ENCODE data around the gene INPP5A. TPM values are rescaled to one million over a fixed set of nuclear protein-coding genes. Genes with fewer than 3 reads are reported as not detected.

Gene INPP5A
- total RNA-seq, 1 donor from 2014 or later: 36.4 TPM

DNA sequence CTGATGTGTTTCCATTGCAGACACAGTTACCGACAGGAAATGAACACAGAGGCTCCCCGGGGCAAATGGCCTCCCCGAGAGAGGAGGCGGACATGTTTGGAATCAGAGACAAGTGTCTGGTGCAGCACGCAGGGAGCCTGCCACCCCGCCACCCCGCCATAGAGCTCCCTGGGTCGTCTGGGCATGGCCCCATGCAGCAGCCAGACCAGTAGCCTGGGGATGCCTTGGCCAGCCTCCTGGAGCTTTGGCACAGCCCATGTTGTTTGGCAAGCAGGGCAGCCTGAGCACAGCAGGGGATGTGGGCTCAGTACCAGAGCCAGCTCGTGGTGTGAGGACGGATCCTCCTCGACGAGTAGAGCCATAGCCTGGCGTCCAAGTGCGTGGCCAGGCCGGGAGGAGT, 167.6 kb downstream of the INPP5A start:
- Mint-ChIP-seq H3K36me3 (ENCODE audit: unreplicated experiment) (peaks cover 17% of the 10 kb centered on the region), H3K4me1 (ENCODE audit: unreplicated experiment) (peaks cover 9% of the 10 kb centered on the region), H3K9me3 (ENCODE audit: unreplicated experiment) (peaks cover 12% of the 10 kb centered on the region), H3K27me3 (ENCODE audit: unreplicated experiment) (no peaks in the 10 kb centered on the region), H3K4me3 (ENCODE audit: unreplicated experiment) (no peak overlapping the region), H3K27ac (ENCODE audit: unreplicated experiment) (no peak overlapping the region)
- TF ChIP-seq, protein P1, sequence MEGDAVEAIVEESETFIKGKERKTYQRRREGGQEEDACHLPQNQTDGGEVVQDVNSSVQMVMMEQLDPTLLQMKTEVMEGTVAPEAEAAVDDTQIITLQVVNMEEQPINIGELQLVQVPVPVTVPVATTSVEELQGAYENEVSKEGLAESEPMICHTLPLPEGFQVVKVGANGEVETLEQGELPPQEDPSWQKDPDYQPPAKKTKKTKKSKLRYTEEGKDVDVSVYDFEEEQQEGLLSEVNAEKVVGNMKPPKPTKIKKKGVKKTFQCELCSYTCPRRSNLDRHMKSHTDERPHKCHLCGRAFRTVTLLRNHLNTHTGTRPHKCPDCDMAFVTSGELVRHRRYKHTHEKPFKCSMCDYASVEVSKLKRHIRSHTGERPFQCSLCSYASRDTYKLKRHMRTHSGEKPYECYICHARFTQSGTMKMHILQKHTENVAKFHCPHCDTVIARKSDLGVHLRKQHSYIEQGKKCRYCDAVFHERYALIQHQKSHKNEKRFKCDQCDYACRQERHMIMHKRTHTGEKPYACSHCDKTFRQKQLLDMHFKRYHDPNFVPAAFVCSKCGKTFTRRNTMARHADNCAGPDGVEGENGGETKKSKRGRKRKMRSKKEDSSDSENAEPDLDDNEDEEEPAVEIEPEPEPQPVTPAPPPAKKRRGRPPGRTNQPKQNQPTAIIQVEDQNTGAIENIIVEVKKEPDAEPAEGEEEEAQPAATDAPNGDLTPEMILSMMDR (IDR thresholded peaks at IDR 0.05): no peak
- no peak for DNase-seq (ENCODE audit: extremely low spot score, unreplicated experiment)

DNA sequence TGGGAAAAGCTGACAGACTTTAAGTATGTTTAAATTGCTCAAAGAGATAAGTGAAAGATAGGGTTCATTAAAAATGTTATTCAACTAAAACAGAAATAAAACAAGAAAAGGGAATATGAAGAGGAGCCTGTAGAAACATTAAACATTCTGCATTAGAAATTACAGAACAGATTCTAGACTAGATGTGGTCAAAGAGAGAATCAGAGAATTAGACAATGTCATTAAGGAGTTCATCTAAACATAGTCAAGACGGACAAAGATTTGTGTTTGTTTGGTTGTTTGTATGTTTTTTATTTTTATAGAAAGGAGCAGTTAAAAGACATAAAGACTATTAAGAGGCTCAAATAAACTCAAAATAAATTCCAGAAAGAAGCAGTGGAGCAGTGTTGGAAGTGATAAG, 168.4 kb downstream of the INPP5A start:
- Mint-ChIP-seq H3K27ac (ENCODE audit: unreplicated experiment) (no peak overlapping the region), H3K4me3 (ENCODE audit: unreplicated experiment) (no peak overlapping the region), H3K9me3 (ENCODE audit: unreplicated experiment) (peaks cover 12% of the 10 kb centered on the region), H3K4me1 (ENCODE audit: unreplicated experiment) (peaks cover 2% of the 10 kb centered on the region), H3K36me3 (ENCODE audit: unreplicated experiment) (peaks cover 18% of the 10 kb centered on the region), H3K27me3 (ENCODE audit: unreplicated experiment) (no peaks in the 10 kb centered on the region)
- TF ChIP-seq, protein P1 (IDR thresholded peaks at IDR 0.05): no peak
- no peak for DNase-seq (ENCODE audit: extremely low spot score, unreplicated experiment)

DNA sequence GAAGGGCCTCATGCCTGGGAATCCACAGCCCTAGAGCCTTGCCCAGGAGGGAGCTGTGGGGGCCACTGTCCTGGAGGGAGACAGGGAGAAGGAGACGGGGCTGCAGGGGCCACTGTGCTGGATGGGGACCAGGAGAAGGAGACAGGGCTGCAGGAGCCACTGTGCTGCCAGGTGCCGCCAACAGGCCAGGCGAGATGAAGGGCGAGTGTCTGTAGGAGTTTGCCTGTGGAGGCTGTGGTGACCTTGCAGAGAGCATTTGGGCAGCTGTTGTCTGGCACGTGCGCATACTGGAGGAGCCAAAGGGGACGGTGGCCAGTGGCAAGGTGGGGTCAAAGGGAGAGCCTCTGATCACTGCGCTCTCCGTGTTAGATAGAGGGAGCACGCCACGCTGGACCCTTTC, 169.1 kb downstream of the INPP5A start:
- DNase-seq (ENCODE audit: extremely low spot score, unreplicated experiment): no peak
- TF ChIP-seq, protein P1 (IDR thresholded peaks at IDR 0.05): no peak

DNA sequence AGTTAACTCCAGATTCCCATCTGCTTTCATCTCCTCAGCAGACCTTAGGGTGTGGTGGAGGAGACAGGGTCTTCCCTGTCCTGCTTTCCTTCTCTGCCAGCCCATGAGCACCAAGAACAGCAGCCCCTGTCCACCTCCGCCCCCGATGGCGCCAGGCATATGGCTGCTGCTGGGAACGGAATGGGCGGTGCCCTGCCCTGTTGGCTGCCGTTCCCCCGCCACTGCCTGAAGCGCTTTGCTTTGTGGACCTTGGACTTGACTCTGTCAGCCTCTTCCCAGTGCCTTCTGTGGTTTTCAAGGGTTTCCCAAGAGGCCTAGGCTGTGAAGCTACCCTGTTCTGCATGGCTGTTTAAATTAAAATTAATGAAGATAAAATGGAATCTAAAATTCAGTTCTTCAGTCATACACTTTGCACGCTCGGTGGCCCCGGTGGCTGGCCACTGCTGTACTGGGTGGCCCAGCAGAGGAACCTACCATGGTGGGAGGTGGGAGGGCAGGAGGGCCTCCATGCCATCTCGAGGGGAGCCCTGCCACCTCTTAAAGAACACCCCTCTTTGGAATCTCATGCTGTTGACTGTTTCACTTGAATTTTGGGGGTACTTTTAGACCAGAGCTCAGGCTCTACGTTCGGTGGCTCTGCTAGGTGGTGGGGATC, 169.7 kb downstream of the INPP5A start:
- no peaks in the 10 kb centered on the region for H3K4me1 Mint-ChIP-seq (ENCODE audit: unreplicated experiment)
- H3K36me3 Mint-ChIP-seq (ENCODE audit: unreplicated experiment): peaks cover 18% of the 10 kb centered on the region
- no peaks in the 10 kb centered on the region for H3K27me3 Mint-ChIP-seq (ENCODE audit: unreplicated experiment)
- H3K9me3 Mint-ChIP-seq (ENCODE audit: unreplicated experiment): peaks cover 12% of the 10 kb centered on the region
- no peak overlapping the region for H3K4me3 Mint-ChIP-seq (ENCODE audit: unreplicated experiment)
- TF ChIP-seq, protein P1 (IDR thresholded peaks at IDR 0.05): no peak
- H3K27ac Mint-ChIP-seq (ENCODE audit: unreplicated experiment): no peak overlapping the region
- DNase-seq (ENCODE audit: extremely low spot score, unreplicated experiment): no peak

More for the DNA sequence above, 169.1 kb downstream of the INPP5A start:
- Mint-ChIP-seq H3K9me3 (ENCODE audit: unreplicated experiment) (peaks cover 12% of the 10 kb centered on the region), H3K4me3 (ENCODE audit: unreplicated experiment) (no peak overlapping the region), H3K27me3 (ENCODE audit: unreplicated experiment) (no peaks in the 10 kb centered on the region), H3K27ac (ENCODE audit: unreplicated experiment) (no peak overlapping the region), H3K4me1 (ENCODE audit: unreplicated experiment) (no peaks in the 10 kb centered on the region), H3K36me3 (ENCODE audit: unreplicated experiment) (peaks cover 18% of the 10 kb centered on the region)

DNA sequence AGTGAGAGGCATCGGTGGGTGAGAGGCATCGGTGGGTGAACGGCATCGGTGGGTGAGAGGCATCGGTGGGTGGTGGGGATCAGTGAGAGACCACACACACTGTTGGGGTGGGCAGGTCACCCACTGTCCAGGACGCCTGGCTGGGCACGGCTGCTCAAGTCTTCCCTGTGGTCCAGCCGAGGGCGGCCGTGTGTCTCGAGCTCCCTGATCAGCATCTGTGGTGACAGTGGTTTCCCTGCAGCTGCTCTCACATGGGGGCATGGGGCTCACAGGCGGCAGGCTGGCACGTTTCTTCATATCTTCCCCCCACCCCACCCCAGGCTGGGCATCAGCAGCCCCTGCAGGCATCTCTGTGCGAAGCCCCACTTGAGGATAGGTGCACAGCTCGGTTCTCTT, 170.2 kb downstream of the INPP5A start:
- Mint-ChIP-seq H3K27me3 (ENCODE audit: unreplicated experiment) (no peaks in the 10 kb centered on the region), H3K27ac (ENCODE audit: unreplicated experiment) (no peak overlapping the region), H3K36me3 (ENCODE audit: unreplicated experiment) (peaks cover 18% of the 10 kb centered on the region), H3K9me3 (ENCODE audit: unreplicated experiment) (peaks cover 12% of the 10 kb centered on the region), H3K4me1 (ENCODE audit: unreplicated experiment) (no peaks in the 10 kb centered on the region), H3K4me3 (ENCODE audit: unreplicated experiment) (no peak overlapping the region)
- TF ChIP-seq, protein P1 (IDR thresholded peaks at IDR 0.05): no peak
- no peak for DNase-seq (ENCODE audit: extremely low spot score, unreplicated experiment)

Measured in osteocyte (in vitro differentiated cells).